Muscle layer of duodenum (tissue), 2 donors: ENCODE measurements around the gene ODAD3.
"Not testable (repeated sequence)": the region's sequence is repeated elsewhere in the genome, so short reads cannot be mapped to it uniquely, and the experiment has no call there.

ENCODE experiments used
- H3K27ac ChIP-seq: one replicate; pipeline ENCODE4 v1.7.0; 2013; ENCODE audit warnings: mild to moderate bottlenecking, low read length
- H3K27me3 ChIP-seq: one replicate; pipeline ENCODE4 v1.7.0; 2013; ENCODE audit warnings: low read depth, mild to moderate bottlenecking, control low read depth, low read length
- H3K36me3 ChIP-seq, 2 donors: one replicate each; pipeline ENCODE4 v1.7.0; 2013; ENCODE audit warnings: low read length in 2 of 2, control low read depth in 1 of 2, mild to moderate bottlenecking in 1 of 2; ENCODE audit not compliant: insufficient read depth in 2 of 2, control insufficient read depth in 1 of 2
- H3K4me1 ChIP-seq, 2 donors: one replicate each; pipeline ENCODE4 v1.7.0; 2013; ENCODE audit warnings: low read length in 2 of 2, mild to moderate bottlenecking in 2 of 2, control low read depth in 1 of 2, moderate library complexity in 1 of 2; ENCODE audit not compliant: insufficient read depth in 2 of 2, control insufficient read depth in 1 of 2
- H3K4me3 ChIP-seq, 2 donors: one replicate each; pipeline ENCODE4 v1.7.0; 2013; ENCODE audit warnings: low read length in 2 of 2, low read depth in 1 of 2, mild to moderate bottlenecking in 1 of 2
- H3K9me3 ChIP-seq, 2 donors: one replicate each; pipeline ENCODE4 v1.7.0; 2013; ENCODE audit warnings: low read length in 2 of 2, control low read depth in 1 of 2, mild to moderate bottlenecking in 1 of 2; ENCODE audit not compliant: control insufficient read depth in 1 of 2
- donor health status: healthy.

The ODAD3 gene

GRCh38 chr19:11448410-11448809 lies 13.5 kb upstream of the ODAD3 start:
- Histone ChIP-seq H3K36me3 (peaks cover 7 to 60% of the 10 kb centered on the region in 2 donors), H3K27me3 (no peaks in the 10 kb centered on the region), H3K27ac (no peak overlapping the region), H3K4me1 (peaks cover 0 to 5% of the 10 kb centered on the region in 2 donors), H3K4me3 (no peak overlapping the region), H3K9me3 (no peaks in the 10 kb centered on the region)

- Histone ChIP-seq H3K4me1 (peaks cover 0 to 5% of the 10 kb centered on the region in 2 donors), H3K27me3 (no peaks in the 10 kb centered on the region), H3K36me3 (peaks cover 7 to 66% of the 10 kb centered on the region in 2 donors), H3K4me3 (no peak overlapping the region), H3K9me3 (no peaks in the 10 kb centered on the region), H3K27ac (no peak overlapping the region)
Measured at GRCh38 chr19:11447347-11448262, 12.7 kb upstream of the ODAD3 start.

- H3K27me3 ChIP-seq = no peaks in the 10 kb centered on the region
- H3K9me3 ChIP-seq = no peaks in the 10 kb centered on the region
- no peak overlapping the region for H3K27ac ChIP-seq
- H3K4me1 ChIP-seq = peaks cover 0 to 4% of the 10 kb centered on the region in 2 donors
- H3K36me3 ChIP-seq = peaks cover 15 to 74% of the 10 kb centered on the region in 2 donors
- no peak overlapping the region for H3K4me3 ChIP-seq
Measured at GRCh38 chr19:11446652-11447301, 11.9 kb upstream of the ODAD3 start.

GRCh38 chr19:11446271-11446651 lies 11.3 kb upstream of the ODAD3 start:
- H3K9me3 ChIP-seq = no peaks in the 10 kb centered on the region
- H3K27ac ChIP-seq = no peak overlapping the region
- peaks cover 20 to 79% of the 10 kb centered on the region in 2 donors for H3K36me3 ChIP-seq
- H3K27me3 ChIP-seq = no peaks in the 10 kb centered on the region
- no peak overlapping the region for H3K4me3 ChIP-seq
- H3K4me1 ChIP-seq = no peaks in the 10 kb centered on the region

- Histone ChIP-seq H3K27ac (no peak overlapping the region), H3K4me1 (no peaks in the 10 kb centered on the region), H3K4me3 (no peak overlapping the region), H3K36me3 (peaks cover 27 to 85% of the 10 kb centered on the region in 2 donors), H3K27me3 (no peaks in the 10 kb centered on the region), H3K9me3 (no peaks in the 10 kb centered on the region)
Measured at GRCh38 chr19:11445141-11445540, 10.2 kb upstream of the ODAD3 start.

- Histone ChIP-seq H3K27me3 (no peaks in the 10 kb centered on the region), H3K27ac (no peak overlapping the region), H3K9me3 (no peaks in the 10 kb centered on the region), H3K36me3 (peaks cover 27 to 80% of the 10 kb centered on the region in 2 donors), H3K4me1 (no peaks in the 10 kb centered on the region), H3K4me3 (no peak overlapping the region)
Measured at GRCh38 chr19:11444059-11444458, 9.1 kb upstream of the ODAD3 start.

GRCh38 chr19:11437955-11438354 lies 3.0 kb upstream of the ODAD3 start:
- no peaks in the 10 kb centered on the region for H3K9me3 ChIP-seq
- peaks cover 28 to 40% of the 10 kb centered on the region in 2 donors for H3K36me3 ChIP-seq
- no peak overlapping the region for H3K4me3 ChIP-seq
- H3K4me1 ChIP-seq = peaks cover 6 to 18% of the 10 kb centered on the region in 2 donors
- H3K27me3 ChIP-seq = no peaks in the 10 kb centered on the region
- H3K27ac ChIP-seq = no peak overlapping the region

GRCh38 chr19:11435833-11436313 lies 952 bp upstream of the ODAD3 start:
- Histone ChIP-seq H3K27me3 (no peaks in the 10 kb centered on the region), H3K27ac (peak overlapping the region; percentile 90)

GRCh38 chr19:11434703-11435056 lies 241 bp downstream of the ODAD3 start:
- no peaks in the 10 kb centered on the region for H3K27me3 ChIP-seq
- peaks cover 9 to 14% of the 10 kb centered on the region in 2 donors for H3K36me3 ChIP-seq
- peaks cover 6 to 18% of the 10 kb centered on the region in 2 donors for H3K4me1 ChIP-seq
- H3K27ac ChIP-seq = peak overlapping the region; percentile 71
- H3K4me3 ChIP-seq = peak overlapping the region; percentile 94 to 96
- H3K9me3 ChIP-seq = no peaks in the 10 kb centered on the region

More at GRCh38 chr19:11435833-11436313, 952 bp upstream of the ODAD3 start:
- Histone ChIP-seq H3K4me3 (peak overlapping the region; percentile 94 to 96), H3K4me1 (peaks cover 6 to 18% of the 10 kb centered on the region in 2 donors), H3K36me3 (peaks cover 12 to 20% of the 10 kb centered on the region in 2 donors), H3K9me3 (no peaks in the 10 kb centered on the region)

- not testable (repeated sequence) for H3K9me3 ChIP-seq, H3K27me3 ChIP-seq, H3K4me3 ChIP-seq, H3K27ac ChIP-seq, H3K36me3 ChIP-seq
- peaks cover 6 to 18% of the 10 kb centered on the region in 2 donors for H3K4me1 ChIP-seq
Measured at GRCh38 chr19:11433526-11433925, 1.4 kb downstream of the ODAD3 start.

GRCh38 chr19:11426656-11427055 lies 8.3 kb downstream of the ODAD3 start:
- peaks cover 0 to 16% of the 10 kb centered on the region in 2 donors for H3K4me1 ChIP-seq
- H3K27me3 ChIP-seq = peaks cover 17% of the 10 kb centered on the region
- H3K4me3 ChIP-seq = no peak overlapping the region
- H3K36me3 ChIP-seq = no peaks in the 10 kb centered on the region
- no peaks in the 10 kb centered on the region for H3K9me3 ChIP-seq
- H3K27ac ChIP-seq = no peak overlapping the region
